ENCODE results near the gene CCDC191. TPM values are rescaled to one million over a fixed set of nuclear protein-coding genes. Genes with fewer than 3 reads are reported as not detected.
A peak's percentile ranks its signal among the peaks of the same experiment; 100 is the strongest.

CCDC191 gene
- total RNA-seq, 1 donor from 2014 or later: 0.77 TPM

GRCh38 chr3:114058646-114059045 lies 2.3 kb upstream of the CCDC191 start:
- no peak for DNase-seq (ENCODE audit: low read depth in 2 of 2)

DNA sequence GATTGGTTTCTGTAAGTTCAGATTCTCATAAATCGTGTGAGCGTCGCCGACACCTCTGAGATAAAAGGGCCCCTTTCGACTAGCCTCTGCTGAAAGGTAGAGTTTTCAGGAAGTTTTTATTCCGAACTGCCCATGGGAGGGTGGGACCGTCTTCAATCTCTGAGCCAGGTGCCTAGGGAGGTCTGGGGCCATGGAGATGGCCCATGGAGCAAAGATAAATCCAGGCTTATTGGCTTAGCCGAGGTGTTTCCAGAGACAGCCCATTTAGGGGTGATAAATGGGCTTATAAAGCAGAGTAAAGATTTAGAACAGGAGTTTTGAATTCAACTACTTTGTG lies 653 bp upstream of the CCDC191 start:
- no peak for DNase-seq (ENCODE audit: low read depth in 2 of 2)

- DNase-seq (ENCODE audit: low read depth in 2 of 2): no peak
Measured at GRCh38 chr3:114052216-114052615, 4.1 kb downstream of the CCDC191 start.

DNA sequence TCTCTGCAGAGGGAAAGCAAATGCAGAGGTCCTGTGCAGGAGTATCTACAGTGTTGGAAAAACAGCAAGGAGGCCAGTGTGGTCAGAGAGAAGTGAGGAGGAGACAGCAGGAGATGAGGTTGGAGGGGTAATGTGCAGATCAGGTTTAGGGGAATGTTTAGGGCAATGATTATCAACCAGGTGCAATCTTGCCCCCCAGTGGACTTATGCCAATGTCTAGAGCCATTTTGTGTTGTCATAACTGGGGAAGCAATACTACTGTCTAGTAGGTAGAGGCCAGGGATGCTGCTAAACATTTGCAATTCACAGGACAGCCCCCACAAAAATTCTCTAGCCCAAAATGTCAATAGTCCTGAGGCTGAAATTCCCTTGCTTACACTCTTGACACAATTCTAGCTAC lies 13.1 kb downstream of the CCDC191 start:
- DNase-seq (ENCODE audit: low read depth in 2 of 2): no peak

DNA sequence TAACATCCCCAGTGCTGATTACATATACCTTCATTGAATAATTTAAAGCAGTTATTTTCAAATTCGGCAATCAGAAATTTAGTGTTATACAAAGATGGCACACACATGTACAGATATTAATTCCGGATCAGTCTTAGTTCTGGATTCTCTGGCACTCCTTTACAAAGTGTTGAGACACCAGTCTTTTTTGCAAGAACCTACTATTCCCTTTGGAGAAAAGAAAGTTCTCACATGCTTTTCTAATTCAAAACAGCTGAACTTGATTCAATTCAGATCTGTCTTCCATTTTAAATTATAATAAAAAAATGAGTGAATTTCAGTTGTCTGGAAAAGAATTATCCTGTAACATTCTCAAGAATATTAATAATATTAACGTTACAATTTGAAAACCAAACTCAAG lies 20.4 kb downstream of the CCDC191 start:
- no peak for DNase-seq (ENCODE audit: low read depth in 2 of 2)

DNA sequence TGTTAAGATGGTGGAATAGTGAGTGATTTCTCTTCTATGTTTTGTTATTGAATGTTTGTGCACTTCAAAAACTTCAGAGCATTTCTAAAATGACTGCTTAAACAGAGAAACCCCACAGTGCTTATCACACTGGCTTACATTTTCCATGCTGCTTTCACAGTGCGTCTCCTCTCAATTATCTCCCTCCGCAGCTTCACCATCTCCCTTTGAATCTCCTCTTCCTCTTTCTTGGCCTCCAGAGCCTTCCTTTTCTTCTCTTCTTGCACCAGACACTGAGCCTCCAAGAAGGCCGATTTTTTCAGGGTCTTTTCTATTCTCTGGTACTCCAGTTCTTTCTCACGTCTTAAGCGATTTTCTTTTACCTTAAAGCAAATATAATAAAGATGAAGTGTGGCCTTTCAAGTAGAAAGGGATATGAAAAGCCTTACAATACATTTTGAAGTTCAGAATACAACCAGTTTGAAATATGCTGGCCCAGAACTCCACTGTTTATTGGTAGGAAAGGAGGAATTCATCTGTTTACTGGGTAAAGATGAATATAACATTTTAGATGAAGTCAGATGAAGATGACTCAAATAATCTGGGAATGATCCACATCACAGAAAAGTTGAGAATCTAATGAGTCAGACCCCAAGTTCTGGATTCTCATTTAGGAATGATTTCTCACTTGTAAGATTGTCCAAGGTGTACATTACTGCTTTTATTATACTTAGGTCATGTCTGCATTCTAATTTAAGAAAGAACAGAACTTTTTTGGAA lies 21.4 kb downstream of the CCDC191 start:
- no peak for DNase-seq (ENCODE audit: low read depth in 2 of 2)

DNA sequence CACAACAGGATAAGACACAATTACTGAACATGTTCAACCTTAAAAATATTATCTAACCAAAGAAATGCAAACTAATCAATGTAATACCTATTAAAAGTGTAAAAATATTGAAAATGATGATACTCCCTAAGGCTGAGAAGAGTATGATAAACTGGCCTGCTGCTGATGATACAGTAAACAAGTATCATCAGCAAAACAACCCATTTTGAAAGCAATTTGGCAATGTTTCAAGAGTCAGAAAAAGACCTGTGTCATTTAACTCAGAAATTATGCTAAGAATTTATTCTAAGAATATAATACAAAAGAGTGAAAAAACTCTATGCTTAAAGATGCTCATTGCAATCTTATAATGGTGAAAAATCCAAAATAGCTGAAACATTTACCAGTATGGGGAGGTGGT lies 22.1 kb downstream of the CCDC191 start:
- no peak for DNase-seq (ENCODE audit: low read depth in 2 of 2)

DNA sequence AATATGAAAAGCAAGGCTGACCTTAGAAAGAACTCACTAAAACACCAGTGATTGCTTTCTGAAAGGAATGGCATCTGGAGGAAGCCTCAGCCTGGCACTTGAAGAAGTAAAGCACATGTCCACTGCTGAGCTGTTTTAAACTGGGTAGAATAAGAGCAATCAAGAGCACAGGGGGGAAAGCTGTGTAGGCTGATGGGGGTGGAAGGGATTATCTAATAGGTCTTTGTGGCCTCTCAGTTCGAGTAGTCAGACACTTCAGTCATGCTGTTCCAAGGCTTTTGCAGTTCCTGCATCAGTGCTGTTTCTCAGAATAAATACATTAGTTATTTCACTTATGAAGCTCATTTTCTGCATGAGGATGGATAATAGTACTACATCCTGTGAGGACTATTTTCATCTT lies 22.6 kb downstream of the CCDC191 start:
- DNase-seq (ENCODE audit: low read depth in 2 of 2): no peak

DNA sequence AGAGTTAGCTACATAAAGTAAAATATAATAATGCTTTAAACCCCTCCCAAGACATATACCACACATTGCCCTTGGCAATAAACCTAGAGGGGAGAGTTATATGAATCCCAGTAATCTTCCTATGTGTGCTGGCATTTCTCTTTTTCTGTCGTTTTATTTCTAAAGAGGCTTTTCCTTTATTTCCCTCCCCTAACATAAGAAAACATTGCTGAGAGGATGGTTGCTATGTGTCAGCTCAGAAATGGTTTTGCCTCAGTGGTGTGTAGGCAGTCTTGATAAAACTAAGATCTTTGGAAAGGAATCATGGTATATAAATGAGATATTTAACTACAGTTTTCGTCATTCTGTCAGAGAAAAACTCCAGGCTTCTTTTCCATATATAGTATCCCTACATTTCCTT lies 30.0 kb downstream of the CCDC191 start:
- no peak for DNase-seq (ENCODE audit: low read depth in 2 of 2)

DNA sequence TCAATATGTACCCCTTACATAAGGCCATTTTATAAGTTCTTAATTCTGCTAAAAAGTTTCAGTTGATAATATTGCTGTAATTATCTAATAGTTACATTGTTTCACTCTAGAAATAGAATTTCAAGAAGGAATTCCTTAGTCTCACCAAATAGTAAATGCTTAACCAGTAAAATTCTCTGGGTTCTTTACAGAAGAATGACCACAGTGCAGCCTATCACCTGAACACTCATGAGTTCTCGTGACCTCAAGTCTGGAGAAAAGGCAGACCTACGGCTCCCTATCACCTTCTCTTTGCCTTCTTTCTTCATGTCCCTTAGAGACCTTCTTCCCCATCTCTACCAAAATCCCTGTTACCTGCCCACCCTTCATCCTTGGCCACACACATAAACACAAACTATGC lies 30.9 kb downstream of the CCDC191 start:
- no peak for DNase-seq (ENCODE audit: low read depth in 2 of 2)

GRCh38 chr3:114022145-114022802 lies 34.1 kb downstream of the CCDC191 start:
- no peak for DNase-seq (ENCODE audit: low read depth in 2 of 2)

- no peak for DNase-seq (ENCODE audit: low read depth in 2 of 2)
Measured at GRCh38 chr3:114020907-114021306, 35.4 kb downstream of the CCDC191 start.

DNA sequence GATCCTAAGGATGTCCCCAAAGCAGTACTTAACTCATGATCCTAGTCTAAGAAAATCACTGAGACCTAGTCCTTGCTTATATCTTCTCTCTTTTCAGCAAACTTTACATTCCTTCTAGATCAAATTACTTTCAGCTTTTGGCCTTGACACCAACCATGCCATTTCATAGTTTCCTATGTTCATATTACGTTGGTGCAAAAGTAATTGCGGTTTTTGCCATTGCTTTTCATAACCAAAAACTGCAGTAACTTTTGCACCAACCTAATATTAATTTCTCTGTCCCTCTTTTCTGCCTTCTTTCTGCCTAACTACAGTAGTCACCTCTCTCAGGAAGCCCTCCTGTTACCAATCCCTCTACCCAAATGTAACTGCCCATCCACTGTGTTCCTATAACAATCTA lies 36.8 kb downstream of the CCDC191 start:
- DNase-seq (ENCODE audit: low read depth in 2 of 2): no peak

GRCh38 chr3:114014211-114014610 lies 42.1 kb downstream of the CCDC191 start:
- no peak for DNase-seq (ENCODE audit: low read depth in 2 of 2)

DNA sequence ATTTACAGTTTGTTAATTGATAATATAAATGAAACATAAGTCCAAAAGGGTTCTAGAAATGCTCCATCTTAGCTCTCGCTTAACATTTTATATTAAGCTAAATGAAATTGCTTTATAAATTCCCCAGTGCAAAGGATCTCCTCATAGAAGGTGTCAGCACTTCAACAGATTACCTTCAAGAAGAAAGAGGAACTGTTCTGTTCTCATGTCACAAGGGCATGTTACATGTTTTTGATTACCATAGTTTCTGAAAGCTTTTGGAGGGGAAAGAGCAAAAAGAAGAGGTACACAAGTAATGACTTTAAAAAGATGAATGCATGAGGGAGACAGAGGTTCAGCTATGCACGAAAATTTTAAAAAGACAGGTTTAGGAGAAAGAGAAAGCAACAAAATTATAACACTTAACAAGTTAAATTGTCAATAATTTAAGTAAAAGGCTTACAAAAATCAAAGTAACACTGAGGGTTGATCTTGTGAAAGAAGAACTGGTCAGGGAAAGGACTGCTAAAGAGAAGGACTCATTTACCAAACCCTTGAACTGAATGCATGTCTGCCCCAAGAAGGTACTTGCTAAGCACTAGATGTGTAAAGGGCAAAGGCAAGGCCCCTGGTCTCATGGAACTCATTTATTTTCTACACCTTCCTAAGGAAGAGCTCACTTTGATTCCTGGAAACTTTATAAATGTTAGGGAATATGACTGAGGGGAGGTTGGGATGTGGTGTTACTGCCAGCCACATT lies 45.1 kb downstream of the CCDC191 start:
- no peak for DNase-seq (ENCODE audit: low read depth in 2 of 2)

- DNase-seq (ENCODE audit: low read depth in 2 of 2): no peak
Measured at GRCh38 chr3:114005481-114005880, 50.8 kb downstream of the CCDC191 start.

DNA sequence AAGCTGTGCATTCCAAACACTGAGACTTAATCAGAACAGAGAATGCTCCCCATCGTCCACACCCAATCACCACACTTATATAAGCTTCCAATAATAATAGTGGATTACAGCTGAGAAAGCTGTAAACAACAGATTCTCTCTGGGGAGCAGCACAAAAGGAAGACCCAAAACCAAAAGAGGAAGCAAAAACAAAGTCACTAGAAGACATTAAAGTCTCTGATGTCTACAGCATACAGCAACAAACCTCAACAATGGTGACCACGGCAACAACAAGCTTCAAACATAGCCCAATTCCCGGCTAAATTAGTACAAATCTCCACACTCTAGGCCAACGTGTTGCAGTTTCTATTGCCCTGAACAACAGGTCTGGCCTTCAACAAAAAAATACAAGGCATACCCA lies 70.8 kb downstream of the CCDC191 start:
- DNase-seq (ENCODE audit: low read depth in 2 of 2): peak in 1 of 2 donors; percentile 12

DNA sequence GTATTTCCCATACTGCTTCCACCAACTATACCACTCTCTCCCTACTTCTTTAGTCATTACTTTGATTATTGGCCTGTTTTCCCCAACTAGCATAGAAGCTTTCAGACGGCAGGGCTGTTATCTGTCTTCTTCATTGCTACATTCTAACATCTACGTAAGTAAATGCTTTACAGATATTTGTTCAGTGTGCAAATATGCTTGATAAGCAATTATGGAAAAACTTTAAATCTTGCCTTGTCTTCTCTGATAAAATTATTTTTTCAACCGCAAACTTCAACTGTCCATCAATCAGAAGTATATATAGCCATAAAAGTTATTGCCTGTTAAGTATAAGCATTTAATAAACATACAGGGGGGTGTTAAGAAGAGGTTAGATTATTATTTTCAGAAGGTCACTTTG lies 72.8 kb downstream of the CCDC191 start:
- DNase-seq (ENCODE audit: low read depth in 2 of 2): no peak

- DNase-seq (ENCODE audit: low read depth in 2 of 2): no peak
Measured at GRCh38 chr3:113981803-113982202, 74.5 kb downstream of the CCDC191 start.

DNA sequence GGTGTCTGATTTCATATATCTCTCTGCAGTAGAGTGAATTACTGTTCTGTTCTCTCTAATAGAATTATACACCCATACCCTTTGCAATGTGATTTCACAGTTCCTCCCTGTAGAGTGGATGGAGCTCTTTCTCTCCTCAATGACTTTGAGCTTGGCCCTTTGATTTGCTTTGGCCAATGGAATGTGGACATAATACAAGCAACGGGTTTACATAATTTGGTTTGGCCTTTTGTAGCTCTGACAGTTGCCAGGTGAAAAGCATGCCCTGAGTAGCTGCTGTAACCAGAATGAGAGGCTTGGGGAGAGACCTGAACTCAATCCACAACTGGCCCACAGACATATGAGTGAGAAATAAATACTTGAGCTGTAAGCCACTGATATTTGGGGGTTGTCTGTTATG lies 76.4 kb downstream of the CCDC191 start:
- DNase-seq (ENCODE audit: low read depth in 2 of 2): no peak

- DNase-seq (ENCODE audit: low read depth in 2 of 2): no peak
Measured at GRCh38 chr3:113977822-113978221, 78.5 kb downstream of the CCDC191 start.

GRCh38 chr3:113968986-113969385 lies 87.3 kb downstream of the CCDC191 start:
- no peak for DNase-seq (ENCODE audit: low read depth in 2 of 2)

- DNase-seq (ENCODE audit: low read depth in 2 of 2): no peak
Measured at GRCh38 chr3:113966172-113966571, 90.2 kb downstream of the CCDC191 start.
